Fibroblast of lung (primary cell): ENCODE data around the gene P2RY6. TPM values are rescaled to one million over a fixed set of nuclear protein-coding genes. Genes with fewer than 3 reads are reported as not detected.

ENCODE experiments used
- DNase-seq, 2 donors: peaks; one replicate each; pipeline versions ENCODE4 v3.0.0 to v3.0.0-alpha.2; 2010; ENCODE audit warnings: low read depth in 2 of 2
- H2AFZ ChIP-seq: 2 replicates; pipeline ENCODE4 v1.5.1; 2012; ENCODE audit warnings: low read length, control low read depth, inconsistent platforms
- H3K27ac ChIP-seq: 2 replicates; pipeline ENCODE4 v1.5.1; 2011; ENCODE audit warnings: low read length, control low read depth; ENCODE audit not compliant: insufficient read depth
- H3K27me3 ChIP-seq: 2 replicates; pipeline ENCODE4 v1.5.1; 2011; ENCODE audit warnings: mild to moderate bottlenecking, low read length; ENCODE audit not compliant: control insufficient read depth, insufficient read depth
- H3K36me3 ChIP-seq: 2 replicates; pipeline ENCODE4 v1.5.1; 2011; ENCODE audit warnings: low read length; ENCODE audit not compliant: control insufficient read depth, insufficient read depth
- H3K4me1 ChIP-seq: 2 replicates; pipeline ENCODE4 v1.5.1; 2011; ENCODE audit warnings: low read length; ENCODE audit not compliant: control insufficient read depth, insufficient read depth; ENCODE audit errors: extremely low read depth
- H3K4me2 ChIP-seq: 2 replicates; pipeline ENCODE4 v1.5.1; 2011; ENCODE audit warnings: low read length, control low read depth; ENCODE audit not compliant: insufficient read depth; ENCODE audit errors: extremely low read depth
- H3K4me3 ChIP-seq, 4 experiments: fragments of 200-600 bp in 1 of 4; sonication (generic) in 1 of 4; replicated peaks in 1 of 4; 2 replicates each; pipeline ENCODE4 v1.5.1; 2011 to 2016; ENCODE audit warnings: low read length in 4 of 4, low read depth in 3 of 4, mild to moderate bottlenecking in 3 of 4, control low read depth in 2 of 4, inconsistent platforms in 1 of 4, mixed read lengths in 1 of 4; ENCODE audit not compliant: insufficient read depth in 1 of 4; ENCODE audit errors: control extremely low read depth in 1 of 4
- H3K79me2 ChIP-seq: 2 replicates; pipeline ENCODE4 v1.5.1; 2012; ENCODE audit warnings: mild to moderate bottlenecking, low read length, inconsistent platforms; ENCODE audit not compliant: control insufficient read depth, insufficient read depth
- H3K9ac ChIP-seq: 2 replicates; pipeline ENCODE4 v1.5.1; 2011; ENCODE audit warnings: mild to moderate bottlenecking, low read length, control low read depth; ENCODE audit not compliant: insufficient read depth
- H3K9me3 ChIP-seq: 2 replicates; pipeline ENCODE4 v1.5.1; 2012; ENCODE audit warnings: low read depth, low read length; ENCODE audit not compliant: control insufficient read depth, insufficient read depth
- H4K20me1 ChIP-seq: 2 replicates; pipeline ENCODE4 v1.5.1; 2011; ENCODE audit warnings: low read length; ENCODE audit not compliant: control insufficient read depth, insufficient read depth; ENCODE audit errors: extremely low read depth
- EZH2 ChIP-seq: IDR thresholded peaks from 2 replicates; pipeline ENCODE4 v1.5.1; 2012; ENCODE audit warnings: low read length, control low read depth, mild to moderate bottlenecking; ENCODE audit errors: missing control alignments
- polyA plus RNA-seq, 2 donors: library from polyadenylated mRNA; depleted of rRNA in 1 of 2; stranded (reverse) in 1 of 2; unstranded in 1 of 2; fragments of >200 nt; gene quantifications; 2 replicates each; pipeline ENCODE4 v1.2.1, GENCODE V29; 2011 to 2012; ENCODE audit warnings: missing spikeins in 1 of 2
- total RNA-seq: library from RNA; depleted of rRNA; stranded (reverse); fragments of >200 nt; gene quantifications from 2 replicates; pipeline ENCODE4 v1.2.1, GENCODE V29; 2014
- TF ChIP-seq, protein P1 (sequence below), 2 donors: IDR thresholded peaks in 1 of 2; conservative IDR thresholded peaks in 1 of 2; 1 replicate in 1 of 2; 2 replicates in 1 of 2; pipeline ENCODE4 v1.5.1; 2011 to 2012; ENCODE audit warnings: low read length in 2 of 2, control low read depth in 1 of 2, inconsistent platforms in 1 of 2, low read depth in 1 of 2, mild to moderate bottlenecking in 1 of 2

Gene P2RY6
- total and polyA plus RNA-seq, 2 donors (not counting 1 experiment from before 2014, with no cell fraction given), result 0.12 to 0.33 TPM

DNA sequence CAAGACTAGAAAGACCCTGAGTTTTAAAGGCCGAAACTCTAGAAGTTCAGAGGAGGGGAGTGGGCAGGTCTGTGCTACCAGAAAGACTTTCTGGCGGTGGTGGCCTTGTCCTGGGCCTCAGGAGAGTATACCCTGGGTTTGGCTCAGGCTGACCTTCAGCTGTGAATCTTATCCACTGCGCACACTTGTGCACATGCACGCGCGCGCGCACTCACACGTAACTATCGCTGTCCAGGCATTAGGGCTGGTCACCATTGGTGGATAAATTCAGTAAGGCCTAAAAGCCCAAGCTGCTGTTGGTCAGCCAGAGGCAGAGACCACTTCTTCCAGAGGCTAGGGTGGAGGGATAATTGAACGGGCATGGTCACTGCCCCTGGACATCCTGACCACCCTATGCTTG lies 61.0 kb downstream of the P2RY6 start:
- DNase-seq, result no peak
- no peak overlapping the region for H2AFZ ChIP-seq
- peaks cover 90% of the 10 kb centered on the region for H3K79me2 ChIP-seq
- H3K27me3 ChIP-seq, result no peaks in the 10 kb centered on the region
- no peak for TF ChIP-seq EZH2
- TF ChIP-seq, protein P1, sequence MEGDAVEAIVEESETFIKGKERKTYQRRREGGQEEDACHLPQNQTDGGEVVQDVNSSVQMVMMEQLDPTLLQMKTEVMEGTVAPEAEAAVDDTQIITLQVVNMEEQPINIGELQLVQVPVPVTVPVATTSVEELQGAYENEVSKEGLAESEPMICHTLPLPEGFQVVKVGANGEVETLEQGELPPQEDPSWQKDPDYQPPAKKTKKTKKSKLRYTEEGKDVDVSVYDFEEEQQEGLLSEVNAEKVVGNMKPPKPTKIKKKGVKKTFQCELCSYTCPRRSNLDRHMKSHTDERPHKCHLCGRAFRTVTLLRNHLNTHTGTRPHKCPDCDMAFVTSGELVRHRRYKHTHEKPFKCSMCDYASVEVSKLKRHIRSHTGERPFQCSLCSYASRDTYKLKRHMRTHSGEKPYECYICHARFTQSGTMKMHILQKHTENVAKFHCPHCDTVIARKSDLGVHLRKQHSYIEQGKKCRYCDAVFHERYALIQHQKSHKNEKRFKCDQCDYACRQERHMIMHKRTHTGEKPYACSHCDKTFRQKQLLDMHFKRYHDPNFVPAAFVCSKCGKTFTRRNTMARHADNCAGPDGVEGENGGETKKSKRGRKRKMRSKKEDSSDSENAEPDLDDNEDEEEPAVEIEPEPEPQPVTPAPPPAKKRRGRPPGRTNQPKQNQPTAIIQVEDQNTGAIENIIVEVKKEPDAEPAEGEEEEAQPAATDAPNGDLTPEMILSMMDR (conservative IDR thresholded peaks at IDR 0.05 in 1 of 2, IDR thresholded peaks at IDR 0.05 in 1 of 2; ENCODE audit: low read depth in 1 of 2, low read length in 2 of 2), result no peak
- peaks cover 60% of the 10 kb centered on the region for H3K4me1 ChIP-seq
- no peak overlapping the region for H3K4me2 ChIP-seq
- H3K4me3 ChIP-seq, result no peak overlapping the region
- no peaks in the 10 kb centered on the region for H3K9me3 ChIP-seq
- no peak overlapping the region for H3K9ac ChIP-seq
- H3K36me3 ChIP-seq, result no peaks in the 10 kb centered on the region
- peak overlapping the region; percentile 87 for H3K27ac ChIP-seq
- H4K20me1 ChIP-seq, result no peaks in the 10 kb centered on the region

DNA sequence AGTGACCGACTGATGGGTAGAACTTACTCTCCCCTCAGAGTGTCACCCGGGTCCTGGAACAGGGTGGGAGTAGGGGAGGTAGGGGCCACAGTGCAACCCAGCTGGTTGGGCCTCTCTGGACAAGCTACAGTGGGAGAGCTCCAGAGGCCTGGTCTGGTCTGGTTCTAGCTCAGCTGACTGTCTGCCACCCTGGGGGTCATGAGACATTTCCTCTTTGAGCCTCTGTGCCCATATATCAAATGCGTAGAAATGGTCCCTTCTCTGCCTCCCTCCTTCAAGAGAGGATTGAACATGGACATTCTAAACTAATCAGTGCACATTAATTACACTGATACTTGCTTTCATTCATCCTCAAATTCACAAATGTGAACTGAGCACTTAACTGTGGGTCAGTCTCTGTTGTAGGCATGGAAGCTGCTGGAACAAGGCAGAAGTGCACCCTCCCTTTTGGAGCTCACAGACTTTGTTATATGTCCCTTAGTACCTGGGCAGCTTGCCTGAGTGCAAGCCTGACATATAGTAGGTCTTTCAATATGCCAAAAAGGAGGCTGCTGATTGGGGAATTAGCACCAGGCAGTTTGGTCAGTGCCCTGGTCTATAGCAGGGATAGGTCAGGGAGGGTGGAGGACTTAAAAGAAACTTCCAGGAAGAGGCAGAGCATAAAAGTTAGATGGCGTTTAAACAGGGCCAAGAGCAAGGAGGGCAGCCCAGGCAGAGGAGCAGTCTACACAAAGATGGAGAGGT lies 61.7 kb downstream of the P2RY6 start:
- peak overlapping the region in 1 of 4 experiments; percentile 23 for H3K4me3 ChIP-seq
- H3K27me3 ChIP-seq, result no peaks in the 10 kb centered on the region
- no peak overlapping the region for H2AFZ ChIP-seq
- H3K4me1 ChIP-seq, result peaks cover 55% of the 10 kb centered on the region
- no peaks in the 10 kb centered on the region for H3K9me3 ChIP-seq
- DNase-seq, result no peak
- peak overlapping the region; percentile 47 for H3K4me2 ChIP-seq
- H4K20me1 ChIP-seq, result no peaks in the 10 kb centered on the region
- H3K36me3 ChIP-seq, result no peaks in the 10 kb centered on the region
- TF ChIP-seq, protein P1 (conservative IDR thresholded peaks at IDR 0.05 in 1 of 2, IDR thresholded peaks at IDR 0.05 in 1 of 2; ENCODE audit: low read depth in 1 of 2, low read length in 2 of 2), result no peak
- TF ChIP-seq EZH2, result no peak
- H3K79me2 ChIP-seq, result peaks cover 90% of the 10 kb centered on the region
- H3K27ac ChIP-seq, result peak overlapping the region; percentile 87
- peak overlapping the region; percentile 5 for H3K9ac ChIP-seq

DNA sequence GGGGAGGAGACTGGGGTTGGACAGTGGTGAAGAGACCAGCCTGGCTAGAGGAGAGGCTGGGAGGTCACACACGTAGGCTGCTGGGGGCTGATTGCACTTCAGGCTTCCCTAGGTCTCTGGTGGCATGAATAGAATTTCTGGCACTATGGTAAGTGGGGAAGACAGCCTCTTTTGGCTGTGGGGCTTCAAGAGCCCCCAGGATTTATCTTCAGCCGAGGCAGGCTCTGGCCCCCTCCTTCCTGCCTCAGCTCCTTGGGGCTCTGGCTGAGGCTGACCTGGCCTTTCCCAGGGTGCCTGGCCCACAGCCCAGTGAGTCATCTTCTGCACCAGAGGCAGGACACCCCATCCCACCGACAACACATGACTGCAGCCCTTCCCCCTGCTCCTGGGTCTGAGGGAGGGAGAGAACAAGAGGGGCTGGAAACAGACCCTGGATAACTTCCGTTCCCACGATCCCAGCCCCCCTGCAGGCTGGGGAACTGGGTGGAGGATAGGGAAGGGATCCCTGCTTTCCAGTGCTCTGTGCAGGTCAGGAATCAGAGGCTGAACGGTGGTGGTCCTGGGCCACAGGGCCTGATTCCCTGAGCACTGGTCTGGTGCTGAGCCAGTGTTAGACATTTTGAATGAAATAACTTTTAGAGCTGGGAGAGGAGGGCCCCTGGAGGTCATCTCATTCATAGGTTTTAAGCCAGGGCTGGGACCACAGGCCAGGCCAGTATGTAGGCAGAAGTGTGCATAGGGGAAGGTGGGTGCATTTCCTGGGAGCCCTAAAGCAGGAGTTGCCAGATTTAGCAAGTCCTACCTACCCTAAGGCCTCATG lies 62.5 kb downstream of the P2RY6 start:
- Histone ChIP-seq H3K27me3 (no peaks in the 10 kb centered on the region), H3K9me3 (no peaks in the 10 kb centered on the region), H3K4me1 (peaks cover 53% of the 10 kb centered on the region), H4K20me1 (no peaks in the 10 kb centered on the region), H3K9ac (peak overlapping the region; percentile 49), H3K4me3 (peak overlapping the region in 1 of 4 experiments; percentile 29), H3K79me2 (peaks cover 87% of the 10 kb centered on the region), H3K27ac (peak overlapping the region; percentile 87), H3K36me3 (no peaks in the 10 kb centered on the region), H2AFZ (no peak overlapping the region), H3K4me2 (peak overlapping the region; percentile 70)
- peak; percentile 89 for DNase-seq
- TF ChIP-seq, protein P1 (conservative IDR thresholded peaks at IDR 0.05 in 1 of 2, IDR thresholded peaks at IDR 0.05 in 1 of 2; ENCODE audit: low read depth in 1 of 2, low read length in 2 of 2), result peak in 1 of 2 donors; percentile 5
- no peak for TF ChIP-seq EZH2
